Uterus (tissue), 2 donors: ENCODE results near the gene NSD2.

ENCODE experiments used
- POLR2A ChIP-seq, 2 donors: fragments of 450-650 bp; IDR thresholded peaks; one replicate each; pipeline ENCODE4 v1.6.1; 2016; ENCODE audit warnings: antibody characterized with exemption in 2 of 2, mild to moderate bottlenecking in 1 of 2, moderate library complexity in 1 of 2
- TF ChIP-seq, protein P1 (sequence below), 4 experiments: fragments of 200-600 bp in 2 of 4; fragments of 450-650 bp in 2 of 4; sonication (generic) in 2 of 4; IDR thresholded peaks; one replicate each; pipeline ENCODE4 v1.5.1; 2016 to 2019; ENCODE audit warnings: antibody characterized with exemption in 4 of 4, mild to moderate bottlenecking in 2 of 4, moderate library complexity in 1 of 4

DNA sequence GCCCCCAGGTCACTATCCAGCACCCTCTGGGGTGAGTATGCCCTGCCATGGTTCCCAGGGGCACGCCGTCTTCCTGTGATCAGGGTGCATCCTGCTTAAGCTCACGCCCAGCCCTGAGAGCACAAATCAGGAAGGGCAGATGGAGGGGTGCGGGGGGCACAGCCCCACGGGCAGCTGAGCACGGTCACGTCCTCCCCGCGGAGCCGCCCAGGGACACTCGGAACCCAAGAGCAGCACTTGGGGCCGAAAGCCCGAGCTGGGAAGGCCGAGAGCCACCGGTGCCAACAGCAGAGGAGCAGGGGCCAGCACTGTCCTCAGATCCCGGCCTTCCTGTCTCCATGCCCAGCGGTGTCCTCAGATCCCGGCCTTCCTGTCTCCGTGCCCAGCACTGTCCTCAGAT is 116.1 kb downstream of the NSD2 start:
- TF ChIP-seq, protein P1, sequence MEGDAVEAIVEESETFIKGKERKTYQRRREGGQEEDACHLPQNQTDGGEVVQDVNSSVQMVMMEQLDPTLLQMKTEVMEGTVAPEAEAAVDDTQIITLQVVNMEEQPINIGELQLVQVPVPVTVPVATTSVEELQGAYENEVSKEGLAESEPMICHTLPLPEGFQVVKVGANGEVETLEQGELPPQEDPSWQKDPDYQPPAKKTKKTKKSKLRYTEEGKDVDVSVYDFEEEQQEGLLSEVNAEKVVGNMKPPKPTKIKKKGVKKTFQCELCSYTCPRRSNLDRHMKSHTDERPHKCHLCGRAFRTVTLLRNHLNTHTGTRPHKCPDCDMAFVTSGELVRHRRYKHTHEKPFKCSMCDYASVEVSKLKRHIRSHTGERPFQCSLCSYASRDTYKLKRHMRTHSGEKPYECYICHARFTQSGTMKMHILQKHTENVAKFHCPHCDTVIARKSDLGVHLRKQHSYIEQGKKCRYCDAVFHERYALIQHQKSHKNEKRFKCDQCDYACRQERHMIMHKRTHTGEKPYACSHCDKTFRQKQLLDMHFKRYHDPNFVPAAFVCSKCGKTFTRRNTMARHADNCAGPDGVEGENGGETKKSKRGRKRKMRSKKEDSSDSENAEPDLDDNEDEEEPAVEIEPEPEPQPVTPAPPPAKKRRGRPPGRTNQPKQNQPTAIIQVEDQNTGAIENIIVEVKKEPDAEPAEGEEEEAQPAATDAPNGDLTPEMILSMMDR (IDR thresholded peaks at IDR 0.05), result no peak
- TF ChIP-seq POLR2A (IDR thresholded peaks at IDR 0.05), result no peak
